Activated CD8-positive, alpha-beta memory T cell treated with anti-CD3 and anti-CD28 coated beads, Interleukin-2, amount 50 U/mL, for 24 hours (primary cell): Measurements from ENCODE around the gene FAXDC2.

Experiments used
- DNase-seq: peaks from one replicate; pipeline ENCODE4 v3.0.0-alpha.2; 2020; ENCODE audit errors: extremely low read depth

The FAXDC2 gene

GRCh38 chr5:154795235-154795596 lies 55.2 kb downstream of the FAXDC2 start:
- no peak for DNase-seq

GRCh38 chr5:154794525-154795234 lies 55.7 kb downstream of the FAXDC2 start:
- no peak for DNase-seq

- DNase-seq = no peak
Observed at GRCh38 chr5:154793599-154794524, 56.5 kb downstream of the FAXDC2 start.

- DNase-seq = no peak
Observed at GRCh38 chr5:154791535-154791934, 58.9 kb downstream of the FAXDC2 start.

- no peak for DNase-seq
Observed at GRCh38 chr5:154788212-154788611, 62.2 kb downstream of the FAXDC2 start.

GRCh38 chr5:154786414-154786813 lies 64.0 kb downstream of the FAXDC2 start:
- no peak for DNase-seq

- no peak for DNase-seq
Observed at GRCh38 chr5:154784856-154785255, 65.5 kb downstream of the FAXDC2 start.

- DNase-seq = no peak
Observed at GRCh38 chr5:154783774-154784460, 66.5 kb downstream of the FAXDC2 start.

- DNase-seq = no peak
Observed at GRCh38 chr5:154782812-154783592, 67.4 kb downstream of the FAXDC2 start.

- no peak for DNase-seq
Observed at GRCh38 chr5:154782326-154782725, 68.1 kb downstream of the FAXDC2 start.

- no peak for DNase-seq
Observed at GRCh38 chr5:154780128-154780527, 70.3 kb downstream of the FAXDC2 start.

GRCh38 chr5:154779105-154779504 lies 71.3 kb downstream of the FAXDC2 start:
- DNase-seq = no peak

- DNase-seq = no peak
Observed at GRCh38 chr5:154778534-154778933, 71.9 kb downstream of the FAXDC2 start.

GRCh38 chr5:154776167-154776566 lies 74.2 kb downstream of the FAXDC2 start:
- no peak for DNase-seq

GRCh38 chr5:154773326-154773725 lies 77.1 kb downstream of the FAXDC2 start:
- DNase-seq = no peak

- no peak for DNase-seq
Observed at GRCh38 chr5:154771383-154771901, 79.0 kb downstream of the FAXDC2 start.

GRCh38 chr5:154770111-154770510 lies 80.3 kb downstream of the FAXDC2 start:
- no peak for DNase-seq
